SJCRH30 (cell line): Measurements from ENCODE around the gene KLHDC1. TPM values are rescaled to one million over a fixed set of nuclear protein-coding genes. Genes with fewer than 3 reads are reported as not detected.
"Not testable (repeated sequence)": the region's sequence is repeated elsewhere in the genome, so short reads cannot be mapped to it uniquely, and the experiment has no call there.

Experiments
- DNase-seq, 2 experiments: peaks; one replicate each; pipeline ENCODE4 v3.0.0-alpha.2; 2015 to 2020
- H3K27ac ChIP-seq: fragments of 250-450 bp; sonication (Bioruptor Pico); 2 replicates; pipeline ENCODE4 v1.5.1; 2020; ENCODE audit warnings: mild to moderate bottlenecking, moderate library complexity
- H3K27me3 ChIP-seq: fragments of 250-450 bp; sonication (Bioruptor Pico); 2 replicates; pipeline ENCODE4 v1.5.1; 2020; ENCODE audit warnings: mild to moderate bottlenecking, moderate library complexity
- H3K36me3 ChIP-seq: fragments of 250-450 bp; sonication (Bioruptor Pico); 2 replicates; pipeline ENCODE4 v1.5.1; 2020; ENCODE audit warnings: mild to moderate bottlenecking, moderate library complexity
- H3K4me1 ChIP-seq: fragments of 250-450 bp; sonication (Bioruptor Pico); 2 replicates; pipeline ENCODE4 v1.5.1; 2020; ENCODE audit warnings: mild to moderate bottlenecking, moderate library complexity
- H3K4me3 ChIP-seq: fragments of 250-450 bp; sonication (Bioruptor Pico); 2 replicates; pipeline ENCODE4 v1.5.1; 2020; ENCODE audit warnings: mild to moderate bottlenecking, moderate library complexity
- H3K9me3 ChIP-seq: fragments of 250-450 bp; sonication (Bioruptor Pico); replicated peaks from 2 replicates; pipeline ENCODE4 v1.5.1; 2020; ENCODE audit warnings: mild to moderate bottlenecking, moderate library complexity
- total RNA-seq: library from RNA; depleted of rRNA; stranded (reverse); fragments of >200 nt; shearing (Covaris generic); gene quantifications from 2 replicates; pipeline ENCODE4 v1.2.3, GENCODE V29; 2014

KLHDC1 gene
- total RNA-seq, 1 experiment from 2014 or later = 0.32 TPM

- peak overlapping the region; percentile 68 for H3K4me3 ChIP-seq
- H3K27ac ChIP-seq, H3K4me1 ChIP-seq, H3K9me3 ChIP-seq, H3K27me3 ChIP-seq, H3K36me3 ChIP-seq: not testable (repeated sequence)
- DNase-seq = peak in 1 of 2 experiments; percentile 15
These were observed 810 bp downstream of the KLHDC1 start for GRCh38 chr14:49693735-49694124.

DNA sequence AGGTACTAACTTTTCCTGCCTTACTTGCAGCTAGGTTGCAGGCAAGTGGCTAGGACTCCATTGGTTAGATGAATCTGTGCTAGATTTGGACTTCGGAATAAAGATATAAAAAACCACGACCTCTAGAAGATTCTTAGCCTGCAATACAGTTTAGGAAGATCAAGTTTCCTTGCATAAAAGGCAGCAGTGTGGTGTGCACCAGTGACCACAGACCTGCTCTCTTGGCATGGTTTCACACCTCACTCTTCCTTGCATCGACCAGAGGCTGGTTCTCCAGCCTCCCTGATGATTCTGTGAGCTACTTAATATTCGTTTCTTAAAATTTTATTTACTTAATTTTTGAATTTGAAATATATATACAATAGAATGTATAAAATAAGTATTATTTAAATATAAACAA lies 9.8 kb downstream of the KLHDC1 start:
- H3K36me3 ChIP-seq = no peaks in the 10 kb centered on the region
- H3K4me1 ChIP-seq = no peaks in the 10 kb centered on the region
- peak in 1 of 2 experiments; percentile 5 for DNase-seq
- no peak overlapping the region for H3K27ac ChIP-seq
- H3K4me3 ChIP-seq = no peak overlapping the region
- no peaks in the 10 kb centered on the region for H3K27me3 ChIP-seq
- no peaks in the 10 kb centered on the region for H3K9me3 ChIP-seq

DNA sequence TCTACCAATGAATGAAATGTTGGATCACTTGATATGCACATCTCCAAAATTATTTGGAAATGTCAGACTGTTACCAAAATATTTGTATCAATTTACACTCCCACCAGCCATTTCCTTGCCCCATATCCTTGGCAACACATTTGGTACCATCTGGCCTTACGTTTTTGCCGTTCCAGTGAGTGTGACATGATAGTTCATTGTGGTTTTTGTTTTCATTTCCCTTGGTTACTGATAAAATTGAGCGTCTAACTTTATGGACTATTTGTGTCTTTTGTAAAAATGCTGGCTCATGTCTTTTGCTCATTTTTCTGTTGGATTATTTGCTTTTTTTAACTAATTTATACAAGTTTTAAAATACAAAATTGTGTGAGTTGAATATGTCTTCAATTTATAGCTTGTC lies 11.0 kb downstream of the KLHDC1 start:
- Histone ChIP-seq H3K36me3 (no peaks in the 10 kb centered on the region), H3K4me1 (no peaks in the 10 kb centered on the region), H3K9me3 (no peaks in the 10 kb centered on the region), H3K4me3 (no peak overlapping the region), H3K27me3 (no peaks in the 10 kb centered on the region), H3K27ac (no peak overlapping the region)
- DNase-seq = no peak

- H3K4me1 ChIP-seq, H3K36me3 ChIP-seq, H3K4me3 ChIP-seq, DNase-seq, H3K9me3 ChIP-seq, H3K27me3 ChIP-seq, H3K27ac ChIP-seq: not testable (repeated sequence)
These were observed 11.6 kb downstream of the KLHDC1 start for GRCh38 chr14:49704471-49704870.

GRCh38 chr14:49710993-49711392 lies 18.1 kb downstream of the KLHDC1 start:
- DNase-seq, H3K9me3 ChIP-seq: not testable (repeated sequence)

GRCh38 chr14:49720744-49721143 lies 27.8 kb downstream of the KLHDC1 start:
- Histone ChIP-seq H3K27ac (no peak overlapping the region), H3K36me3 (no peaks in the 10 kb centered on the region), H3K27me3 (no peaks in the 10 kb centered on the region), H3K4me1 (no peaks in the 10 kb centered on the region), H3K4me3 (no peak overlapping the region), H3K9me3 (no peaks in the 10 kb centered on the region)
- DNase-seq = no peak

More at GRCh38 chr14:49710993-49711392, 18.1 kb downstream of the KLHDC1 start:
- H3K27ac ChIP-seq, H3K4me3 ChIP-seq, H3K36me3 ChIP-seq, H3K4me1 ChIP-seq, H3K27me3 ChIP-seq: not testable (repeated sequence)

DNA sequence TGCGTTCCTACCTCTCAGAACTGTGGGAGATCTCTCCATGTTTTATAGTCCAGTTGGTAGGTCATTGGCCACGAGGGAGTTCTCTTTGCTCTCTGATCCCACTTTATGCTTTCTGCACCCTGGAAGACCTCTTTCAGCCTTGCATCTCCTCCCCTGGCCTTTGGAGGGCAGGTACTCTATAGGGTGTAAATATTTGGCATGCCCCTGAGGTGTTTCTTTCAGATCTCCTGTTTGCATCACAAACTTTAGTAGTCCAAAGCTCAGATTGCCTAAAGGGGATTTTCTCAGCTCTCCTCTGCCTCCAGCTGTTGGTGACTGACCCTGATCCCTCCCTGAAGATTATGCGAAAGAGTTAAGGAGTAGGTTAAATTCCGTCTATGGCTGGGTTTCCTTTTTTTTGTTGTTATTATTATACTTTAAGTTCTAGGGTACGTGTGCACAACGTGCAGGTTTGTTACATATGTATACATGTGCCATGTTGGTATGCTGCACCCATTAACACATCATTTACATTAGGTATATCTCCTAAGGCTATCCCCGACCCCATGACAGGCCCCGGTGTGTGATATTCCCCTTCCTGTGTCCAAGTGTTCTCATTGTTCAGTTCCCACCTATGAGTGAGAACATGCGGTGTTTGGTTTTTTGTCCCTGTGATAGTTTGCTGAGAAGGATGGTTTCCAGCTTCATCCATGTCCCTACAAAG lies 29.0 kb downstream of the KLHDC1 start:
- not testable (repeated sequence) for H3K4me1 ChIP-seq, H3K36me3 ChIP-seq, H3K27me3 ChIP-seq, DNase-seq, H3K9me3 ChIP-seq, H3K4me3 ChIP-seq, H3K27ac ChIP-seq

DNA sequence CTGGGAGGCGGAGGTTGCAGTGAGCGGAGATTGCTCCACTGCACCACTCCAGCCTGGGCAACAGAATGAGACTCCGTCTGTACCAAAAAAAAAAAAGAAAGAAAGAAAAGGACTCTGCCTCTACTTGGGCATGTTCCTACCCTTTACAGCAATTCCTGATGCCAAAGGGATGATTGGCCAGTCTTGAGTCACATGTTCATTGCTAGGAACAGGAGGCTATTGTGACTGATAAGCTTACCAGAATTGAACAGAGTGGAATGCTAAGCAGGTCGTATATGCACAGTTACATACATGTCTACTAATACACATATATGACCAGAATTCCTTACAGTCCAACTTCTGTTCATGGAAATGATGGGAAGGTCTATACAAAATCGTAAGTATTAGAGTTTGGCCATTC lies 34.3 kb downstream of the KLHDC1 start:
- no peaks in the 10 kb centered on the region for H3K36me3 ChIP-seq
- no peaks in the 10 kb centered on the region for H3K27me3 ChIP-seq
- DNase-seq = no peak
- H3K4me1 ChIP-seq = no peaks in the 10 kb centered on the region
- no peak overlapping the region for H3K27ac ChIP-seq
- no peaks in the 10 kb centered on the region for H3K9me3 ChIP-seq
- no peak overlapping the region for H3K4me3 ChIP-seq

DNA sequence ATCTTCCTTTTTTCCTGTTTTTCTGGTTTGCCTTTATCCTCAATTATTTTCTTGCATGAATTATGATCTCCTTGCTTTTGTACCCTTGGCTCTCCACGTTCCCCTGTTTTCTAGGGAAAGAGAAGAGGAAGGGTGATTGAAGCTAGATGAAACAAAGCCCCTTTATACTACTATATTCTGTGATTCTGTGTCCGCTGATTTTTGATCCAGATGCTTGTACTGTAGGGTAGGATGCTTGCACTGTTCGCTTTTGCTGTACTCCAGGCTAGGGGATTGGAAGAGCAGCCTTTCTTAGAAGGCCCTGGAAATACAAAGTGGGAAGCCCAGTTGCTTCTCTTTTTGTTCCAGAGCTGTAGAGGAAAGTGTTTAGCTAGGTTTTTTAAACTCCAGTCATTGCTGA lies 40.0 kb downstream of the KLHDC1 start:
- H3K36me3 ChIP-seq = no peaks in the 10 kb centered on the region
- DNase-seq = no peak
- no peaks in the 10 kb centered on the region for H3K4me1 ChIP-seq
- H3K27me3 ChIP-seq = no peaks in the 10 kb centered on the region
- H3K27ac ChIP-seq = no peak overlapping the region
- H3K9me3 ChIP-seq = no peaks in the 10 kb centered on the region
- H3K4me3 ChIP-seq = no peak overlapping the region

DNA sequence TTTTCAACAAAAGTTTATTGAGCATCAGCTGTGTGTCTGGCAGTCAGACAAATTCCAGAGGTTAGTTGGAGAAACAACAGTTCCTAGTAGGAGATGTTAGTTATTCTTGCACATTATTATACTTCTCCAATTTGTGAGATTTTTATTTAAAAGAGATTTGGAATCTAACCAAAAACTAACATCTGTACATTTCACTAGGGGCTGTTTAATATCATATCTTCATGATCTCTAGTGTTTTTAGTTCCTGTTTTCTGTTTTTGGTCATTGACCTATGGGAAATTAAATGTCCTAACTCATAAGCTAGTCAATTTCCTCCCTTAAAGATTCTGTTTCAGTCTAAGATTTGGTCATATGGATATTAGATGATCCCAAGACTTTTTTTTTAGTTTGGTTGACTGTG lies 40.9 kb downstream of the KLHDC1 start:
- Histone ChIP-seq H3K36me3 (no peaks in the 10 kb centered on the region), H3K27ac (no peak overlapping the region), H3K27me3 (no peaks in the 10 kb centered on the region), H3K4me1 (no peaks in the 10 kb centered on the region), H3K4me3 (no peak overlapping the region), H3K9me3 (no peaks in the 10 kb centered on the region)
- DNase-seq = no peak

- not testable (repeated sequence) for H3K9me3 ChIP-seq, H3K4me3 ChIP-seq, H3K27me3 ChIP-seq, H3K4me1 ChIP-seq, H3K27ac ChIP-seq, H3K36me3 ChIP-seq, DNase-seq
These were observed 42.7 kb downstream of the KLHDC1 start for GRCh38 chr14:49735669-49736068.

- H3K4me3 ChIP-seq = no peak overlapping the region
- DNase-seq = no peak
- H3K27me3 ChIP-seq = no peaks in the 10 kb centered on the region
- H3K36me3 ChIP-seq = no peaks in the 10 kb centered on the region
- H3K9me3 ChIP-seq = no peaks in the 10 kb centered on the region
- H3K4me1 ChIP-seq = no peaks in the 10 kb centered on the region
- H3K27ac ChIP-seq = no peak overlapping the region
These were observed 52.3 kb downstream of the KLHDC1 start for GRCh38 chr14:49745191-49745590.

DNA sequence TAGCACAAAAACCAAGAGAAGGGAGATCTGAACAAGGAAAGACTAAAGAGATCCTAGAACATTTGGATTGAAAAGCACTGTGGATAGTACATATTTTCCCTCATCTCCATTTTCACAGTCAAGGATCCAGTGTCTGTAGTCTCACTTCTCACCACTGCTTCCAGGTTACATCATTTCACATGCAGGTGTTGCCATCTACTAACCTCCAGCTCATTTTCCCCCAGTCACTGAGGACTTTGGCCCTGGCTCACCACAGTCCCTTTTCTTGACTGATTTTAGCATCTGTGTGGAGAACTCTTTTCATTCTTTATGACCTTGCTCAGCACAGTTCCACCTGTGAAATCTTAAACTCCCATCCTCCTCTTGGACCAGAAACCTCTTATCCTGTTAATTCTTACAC lies 53.6 kb downstream of the KLHDC1 start:
- not testable (repeated sequence) for H3K36me3 ChIP-seq, H3K27ac ChIP-seq, H3K4me1 ChIP-seq, H3K9me3 ChIP-seq, DNase-seq, H3K27me3 ChIP-seq, H3K4me3 ChIP-seq

GRCh38 chr14:49754570-49755097 lies 61.7 kb downstream of the KLHDC1 start:
- Histone ChIP-seq H3K36me3 (no peaks in the 10 kb centered on the region), H3K27ac (no peak overlapping the region), H3K4me3 (no peak overlapping the region), H3K27me3 (no peaks in the 10 kb centered on the region), H3K4me1 (no peaks in the 10 kb centered on the region), H3K9me3 (no peaks in the 10 kb centered on the region)
- no peak for DNase-seq

DNA sequence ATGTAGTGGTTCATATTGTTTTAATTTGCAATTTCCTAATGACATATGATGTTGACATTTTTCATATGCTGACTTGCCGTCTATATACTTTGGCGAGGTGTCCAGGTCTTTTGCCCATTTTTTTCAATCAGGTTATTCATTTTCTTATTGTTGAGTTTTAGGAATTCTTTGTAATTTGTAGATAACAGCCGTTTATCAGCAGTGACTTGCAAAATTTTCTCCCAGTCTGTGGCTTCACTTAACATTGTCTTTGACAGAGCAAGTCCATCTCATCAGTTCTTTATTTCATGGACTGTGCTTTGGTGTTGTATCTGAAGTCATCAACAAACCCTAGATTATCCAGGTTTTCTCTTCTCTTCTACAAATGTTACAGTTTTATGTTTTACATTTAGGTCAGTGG lies 62.5 kb downstream of the KLHDC1 start:
- no peaks in the 10 kb centered on the region for H3K4me1 ChIP-seq
- no peaks in the 10 kb centered on the region for H3K27me3 ChIP-seq
- H3K9me3 ChIP-seq = no peaks in the 10 kb centered on the region
- no peak overlapping the region for H3K4me3 ChIP-seq
- H3K27ac ChIP-seq = no peak overlapping the region
- H3K36me3 ChIP-seq = no peaks in the 10 kb centered on the region
- DNase-seq = no peak

DNA sequence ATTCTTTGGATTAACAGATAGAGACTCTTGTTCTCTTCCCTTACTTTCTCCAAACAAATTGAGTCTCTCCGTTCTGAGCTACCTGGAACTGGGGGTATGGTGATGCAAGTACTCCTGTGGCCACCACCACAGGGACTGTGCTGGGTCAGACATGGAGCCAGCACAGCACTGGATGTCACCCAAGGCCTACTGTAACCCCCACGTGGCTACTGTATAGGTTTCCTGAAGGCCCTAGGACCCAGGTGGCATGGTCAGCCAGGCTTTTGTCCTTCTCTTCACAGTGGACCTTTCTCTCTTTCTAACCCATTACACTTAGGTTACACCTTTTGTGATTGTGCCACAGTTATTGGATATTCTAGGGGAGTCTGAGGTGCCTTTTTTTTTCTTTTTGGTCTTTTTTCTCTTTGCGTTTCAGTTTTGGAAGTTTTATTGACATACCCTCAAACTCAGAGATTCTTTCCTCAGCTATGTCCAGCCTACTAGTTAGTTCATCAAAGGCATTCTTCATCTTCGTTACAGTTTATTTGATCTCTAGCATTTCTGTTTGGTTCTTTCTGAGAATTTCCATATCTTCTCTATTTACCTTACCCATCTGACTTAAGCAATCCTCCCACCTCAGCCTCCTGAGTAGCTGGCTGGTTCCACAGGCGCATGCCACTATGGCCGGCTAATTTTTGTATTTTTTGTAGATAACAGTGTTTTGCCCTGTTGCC lies 69.1 kb downstream of the KLHDC1 start:
- H3K4me1 ChIP-seq = peaks cover 3% of the 10 kb centered on the region; the same call in 1 of the 2 replicates
- no peaks in the 10 kb centered on the region for H3K27me3 ChIP-seq
- no peak overlapping the region for H3K27ac ChIP-seq
- no peaks in the 10 kb centered on the region for H3K36me3 ChIP-seq
- H3K9me3 ChIP-seq = no peaks in the 10 kb centered on the region
- no peak overlapping the region for H3K4me3 ChIP-seq
- no peak for DNase-seq
